Body of pancreas (tissue), 4 donors: ENCODE measurements around the gene MESD. TPM values are rescaled to one million over a fixed set of nuclear protein-coding genes. Genes with fewer than 3 reads are reported as not detected.

Source experiments
- ATAC-seq: fragments of 150-250 bp; one replicate; pipeline ENCODE4 v1.9.1; 2016
- DNase-seq, 4 donors: peaks; one replicate each; pipeline ENCODE4 v3.0.0-alpha.2; 2019
- H3K27ac ChIP-seq, 4 donors: fragments of 200-600 bp; sonication (generic); 1 replicate in 3 of 4; 2 replicates in 1 of 4; pipeline versions ENCODE4 v1.5.1 to v1.6.1; 2016 to 2019; ENCODE audit warnings: mild to moderate bottlenecking in 1 of 4, mixed read lengths in 1 of 4, moderate library complexity in 1 of 4
- H3K27me3 ChIP-seq, 2 donors: fragments of 200-600 bp; sonication (generic); one replicate each; pipeline ENCODE4 v1.6.0; 2016; ENCODE audit warnings: mild to moderate bottlenecking in 1 of 2
- H3K36me3 ChIP-seq, 2 donors: fragments of 200-600 bp; sonication (generic); replicated peaks in 1 of 2; 2 replicates each; pipeline ENCODE4 v1.5.1; 2016; ENCODE audit warnings: low read depth in 2 of 2; ENCODE audit not compliant: insufficient read depth in 1 of 2
- H3K4me1 ChIP-seq: fragments of 200-600 bp; sonication (generic); one replicate; pipeline ENCODE4 v1.6.0; 2016
- H3K4me3 ChIP-seq, 2 donors: fragments of 200-600 bp; sonication (generic); 1 replicate in 1 of 2; 2 replicates in 1 of 2; pipeline ENCODE4 v1.5.1; 2016 to 2019
- H3K9me3 ChIP-seq, 3 donors: fragments of 200-600 bp; sonication (generic); 1 replicate in 2 of 3; 2 replicates in 1 of 3; pipeline ENCODE4 v1.5.1; 2016
- CTCF ChIP-seq, 7 experiments: fragments of 450-650 bp in 4 of 7; fragments of 200-600 bp in 3 of 7; sonication (generic) in 3 of 7; IDR thresholded peaks; one replicate each; pipeline ENCODE4 v1.5.1; 2016 to 2019; ENCODE audit warnings: antibody characterized with exemption in 7 of 7
- POLR2A ChIP-seq, 3 donors: fragments of 450-650 bp; IDR thresholded peaks; one replicate each; pipeline ENCODE4 v1.6.1; 2016; ENCODE audit warnings: antibody characterized with exemption in 3 of 3, mild to moderate bottlenecking in 2 of 3
- WGBS, 2 donors: methylation state at CpG; one replicate each; pipeline ENCODE4 v1.1.5; 2017; 5-methylcytosine and 5-hydroxymethylcytosine counted together
- intact Hi-C: fragments of 100-400 bp; cut with DNase I; formaldehyde crosslinking; loops from one replicate; pipeline ENCODE4 v1.15.1; 2023
- total RNA-seq, 2 donors: library from RNA; depleted of rRNA; stranded (reverse); fragments of >200 nt; gene quantifications; one replicate each; pipeline ENCODE4 v1.1.0, GENCODE V29; 2016

MESD gene
- total RNA-seq, 2 donors from 2014 or later, result 22.3 to 34.6 TPM

- H3K36me3 ChIP-seq, result no peaks in the 10 kb centered on the region
- H3K9me3 ChIP-seq, result no peaks in the 10 kb centered on the region
- WGBS, 2 donors, result 83% methylated on average over 1 of the region's 1 CpG
- TF ChIP-seq POLR2A (IDR thresholded peaks at IDR 0.05) (no peak), CTCF (IDR thresholded peaks at IDR 0.05) (no peak)
- no peak overlapping the region for H3K4me3 ChIP-seq
- intact Hi-C loops, result no loop called here
- H3K4me1 ChIP-seq, result peaks cover 67% of the 10 kb centered on the region
- ATAC-seq, result no peak
- no peaks in the 10 kb centered on the region for H3K27me3 ChIP-seq
- peak overlapping the region in 2 of 4 donors; percentile 29 for H3K27ac ChIP-seq
- no peak for DNase-seq
These were observed 16.5 kb upstream of the MESD start for GRCh38 chr15:81006124-81006523.

GRCh38 chr15:81003097-81003350 is 13.4 kb upstream of the MESD start:
- TF ChIP-seq CTCF (IDR thresholded peaks at IDR 0.05) (no peak), POLR2A (IDR thresholded peaks at IDR 0.05) (no peak)
- Histone ChIP-seq H3K9me3 (no peaks in the 10 kb centered on the region), H3K27me3 (no peaks in the 10 kb centered on the region), H3K27ac (peak overlapping the region in 1 of 4 donors; percentile 98), H3K4me1 (peaks cover 61% of the 10 kb centered on the region), H3K4me3 (no peak overlapping the region), H3K36me3 (no peaks in the 10 kb centered on the region)
- ATAC-seq, result no peak
- WGBS, 2 donors, result 96 to 97% methylated on average over 10 to 14 of the region's 19 CpGs
- no peak for DNase-seq
- intact Hi-C loops, result no loop called here

- no peaks in the 10 kb centered on the region for H3K36me3 ChIP-seq
- peaks cover 56% of the 10 kb centered on the region for H3K4me1 ChIP-seq
- intact Hi-C loops, result no loop called here
- peak overlapping the region; percentile 95 to 98 (median 97) for H3K27ac ChIP-seq
- peak overlapping the region; percentile 8 to 55 for H3K4me3 ChIP-seq
- TF ChIP-seq POLR2A (IDR thresholded peaks at IDR 0.05), result no peak
- TF ChIP-seq CTCF (IDR thresholded peaks at IDR 0.05), result no peak
- no peak for ATAC-seq
- peak in 3 of 4 donors; percentile 17 to 26 (median 26) for DNase-seq
- H3K27me3 ChIP-seq, result no peaks in the 10 kb centered on the region
- no peaks in the 10 kb centered on the region for H3K9me3 ChIP-seq
- 65 to 100% methylated on average over 8 to 85 of the region's 89 CpGs for WGBS, 2 donors
These were observed 12.9 kb upstream of the MESD start for GRCh38 chr15:81002331-81003096.

- 4% methylated on average over 42 of the region's 42 CpGs; no CpG with 5 or more reads in 1 of the 2 donors for WGBS, 2 donors
- Histone ChIP-seq H3K36me3 (no peaks in the 10 kb centered on the region), H3K4me3 (peak overlapping the region; percentile 8 to 55), H3K4me1 (peaks cover 51% of the 10 kb centered on the region), H3K9me3 (no peaks in the 10 kb centered on the region), H3K27ac (peak overlapping the region; percentile 95 to 98 (median 97)), H3K27me3 (no peaks in the 10 kb centered on the region)
- DNase-seq (no peak), ATAC-seq (no peak)
- intact Hi-C loops, result no loop called here
- TF ChIP-seq CTCF (IDR thresholded peaks at IDR 0.05) (no peak), POLR2A (IDR thresholded peaks at IDR 0.05) (peak in 2 of 3 donors; percentile 33 to 40)
These were observed 12.4 kb upstream of the MESD start for GRCh38 chr15:81002009-81002330.
